CD4-positive, CD25-positive, alpha-beta regulatory T cell (primary cell): Measurements from ENCODE around the gene AAK1. TPM values are rescaled to one million over a fixed set of nuclear protein-coding genes. Genes with fewer than 3 reads are reported as not detected.

ENCODE experiments used
- ATAC-seq, 2 donors: fragments of 150-1000 bp; cut with Tn5 transposase; one replicate each; pipeline ENCODE4 v1.10.0; 2021; ENCODE audit warnings: low read depth in 2 of 2, moderate number of reproducible peaks in 2 of 2, moderate library complexity in 1 of 2
- DNase-seq, 3 donors: peaks; one replicate each; pipeline versions ENCODE4 v3.0.0 to v3.0.0-alpha.2; 2012 to 2022; ENCODE audit warnings: mixed read lengths in 1 of 3
- H3K27ac ChIP-seq: one replicate; pipeline ENCODE4 v1.7.0; 2013; ENCODE audit warnings: mild to moderate bottlenecking, low read length; ENCODE audit not compliant: insufficient read depth, poor library complexity, severe bottlenecking
- H3K27me3 ChIP-seq: one replicate; pipeline ENCODE4 v1.7.0; 2013; ENCODE audit warnings: low read length; ENCODE audit not compliant: control insufficient read depth, insufficient read depth
- H3K36me3 ChIP-seq: one replicate; pipeline ENCODE4 v1.7.0; 2013; ENCODE audit warnings: mild to moderate bottlenecking, low read length, moderate library complexity; ENCODE audit not compliant: control insufficient read depth, insufficient read depth
- H3K4me1 ChIP-seq: 2 replicates; pipeline ENCODE4 v1.7.0; 2013; ENCODE audit warnings: mild to moderate bottlenecking, low read length; ENCODE audit not compliant: insufficient read depth, control insufficient read depth, poor library complexity, severe bottlenecking
- H3K4me3 ChIP-seq: one replicate; pipeline ENCODE4 v1.7.0; 2013; ENCODE audit warnings: low read depth, mild to moderate bottlenecking, low read length, moderate library complexity
- H3K9me3 ChIP-seq, 2 experiments: 1 replicate in 1 of 2; 2 replicates in 1 of 2; pipeline ENCODE4 v1.7.0; 2013; ENCODE audit warnings: low read length in 2 of 2, mild to moderate bottlenecking in 1 of 2, moderate library complexity in 1 of 2; ENCODE audit not compliant: control insufficient read depth in 2 of 2
- H3K27ac Mint-ChIP-seq, 3 donors: one replicate each; pipeline ENCODE4 v1.8.0; 2020 to 2022; ENCODE audit warnings: mild to moderate bottlenecking in 3 of 3, mixed read lengths in 3 of 3, moderate library complexity in 2 of 3
- H3K27me3 Mint-ChIP-seq: one replicate; pipeline ENCODE4 v1.8.0; 2022; ENCODE audit warnings: mild to moderate bottlenecking, mixed read lengths
- H3K36me3 Mint-ChIP-seq: one replicate; pipeline ENCODE4 v1.8.0; 2020; ENCODE audit warnings: mixed read lengths
- H3K4me1 Mint-ChIP-seq, 4 donors: one replicate each; pipeline ENCODE4 v1.8.0; 2020 to 2022; ENCODE audit warnings: mixed read lengths in 4 of 4, mild to moderate bottlenecking in 1 of 4
- H3K4me3 Mint-ChIP-seq, 4 donors: one replicate each; pipeline ENCODE4 v1.8.0; 2020 to 2022; ENCODE audit warnings: mild to moderate bottlenecking in 4 of 4, mixed read lengths in 4 of 4, moderate library complexity in 3 of 4
- H3K9me3 Mint-ChIP-seq, 7 donors: one replicate each; pipeline ENCODE4 v1.8.0; 2020 to 2022; ENCODE audit warnings: mixed read lengths in 7 of 7, mild to moderate bottlenecking in 3 of 7, moderate library complexity in 2 of 7
- polyA plus RNA-seq, 4 donors: library from polyadenylated mRNA; unstranded; fragments of 300-500 nt; fragmentation: Illumina TruSeq; gene quantifications; one replicate each; pipeline ENCODE4 v1.2.3, GENCODE V29; 2021
- total RNA-seq: library from RNA; stranded (reverse); gene quantifications from one replicate; pipeline ENCODE4 v1.2.3, GENCODE V29; 2022

AAK1 gene
- total and polyA plus RNA-seq, 5 donors from 2014 or later = 70.7 to 258 (median 73.7) TPM

GRCh38 chr2:69597105-69597504 lies 46.4 kb downstream of the AAK1 start:
- Mint-ChIP-seq H3K4me3 (peak overlapping the region; percentile 56 to 86 (median 69)), H3K9me3 (no peaks in the 10 kb centered on the region), H3K27me3 (no peaks in the 10 kb centered on the region), H3K27ac (peak overlapping the region; percentile 70 to 89 (median 87)), H3K36me3 (peaks cover 11% of the 10 kb centered on the region), H3K4me1 (peaks cover 44 to 90% (median 70%) of the 10 kb centered on the region in 4 donors)
- peaks cover 11% of the 10 kb centered on the region for H3K36me3 ChIP-seq
- no peaks in the 10 kb centered on the region for H3K27me3 ChIP-seq
- no peaks in the 10 kb centered on the region for H3K9me3 ChIP-seq
- H3K4me3 ChIP-seq = peak overlapping the region; percentile 55
- DNase-seq = peak in 1 of 3 donors; percentile 46
- peak in 1 of 2 donors; percentile 31 for ATAC-seq
- peaks cover 45% of the 10 kb centered on the region for H3K4me1 ChIP-seq
- H3K27ac ChIP-seq = no peak overlapping the region

GRCh38 chr2:69594341-69594740 lies 49.2 kb downstream of the AAK1 start:
- peaks cover 39 to 87% (median 68%) of the 10 kb centered on the region in 4 donors for H3K4me1 Mint-ChIP-seq
- Histone ChIP-seq H3K4me1 (peaks cover 36% of the 10 kb centered on the region), H3K27ac (no peak overlapping the region), H3K9me3 (no peaks in the 10 kb centered on the region), H3K4me3 (no peak overlapping the region), H3K27me3 (no peaks in the 10 kb centered on the region), H3K36me3 (peaks cover 8% of the 10 kb centered on the region)
- H3K27ac Mint-ChIP-seq = peak overlapping the region in 1 of 3 donors; percentile 56
- H3K36me3 Mint-ChIP-seq = peaks cover 7% of the 10 kb centered on the region
- no peaks in the 10 kb centered on the region for H3K27me3 Mint-ChIP-seq
- H3K4me3 Mint-ChIP-seq = peak overlapping the region in 2 of 4 donors; percentile 26 to 79
- ATAC-seq = no peak
- no peak for DNase-seq
- no peaks in the 10 kb centered on the region for H3K9me3 Mint-ChIP-seq

GRCh38 chr2:69592511-69592910 lies 51.0 kb downstream of the AAK1 start:
- Histone ChIP-seq H3K27me3 (no peaks in the 10 kb centered on the region), H3K27ac (no peak overlapping the region), H3K9me3 (no peaks in the 10 kb centered on the region), H3K4me3 (no peak overlapping the region), H3K36me3 (peaks cover 12% of the 10 kb centered on the region), H3K4me1 (peaks cover 27% of the 10 kb centered on the region)
- Mint-ChIP-seq H3K27ac (peak overlapping the region in 2 of 3 donors; percentile 74), H3K27me3 (no peaks in the 10 kb centered on the region), H3K4me3 (peak overlapping the region in 2 of 4 donors; percentile 0 to 39), H3K36me3 (peaks cover 11% of the 10 kb centered on the region), H3K9me3 (no peaks in the 10 kb centered on the region), H3K4me1 (peaks cover 42 to 90% (median 72%) of the 10 kb centered on the region in 4 donors)
- DNase-seq (no peak), ATAC-seq (no peak)

GRCh38 chr2:69589973-69590652 lies 53.4 kb downstream of the AAK1 start:
- Histone ChIP-seq H3K27me3 (no peaks in the 10 kb centered on the region), H3K36me3 (peaks cover 12% of the 10 kb centered on the region), H3K27ac (no peak overlapping the region), H3K4me1 (peaks cover 29% of the 10 kb centered on the region), H3K4me3 (peak overlapping the region; percentile 15), H3K9me3 (no peaks in the 10 kb centered on the region)
- Mint-ChIP-seq H3K27ac (peak overlapping the region; percentile 67 to 91 (median 89)), H3K9me3 (no peaks in the 10 kb centered on the region), H3K27me3 (no peaks in the 10 kb centered on the region), H3K4me1 (peaks cover 36 to 88% (median 76%) of the 10 kb centered on the region in 4 donors), H3K36me3 (peaks cover 16% of the 10 kb centered on the region), H3K4me3 (peak overlapping the region; percentile 8 to 80 (median 40))
- ATAC-seq = peak in 1 of 2 donors; percentile 48
- no peak for DNase-seq

GRCh38 chr2:69588945-69589344 lies 54.6 kb downstream of the AAK1 start:
- ATAC-seq (no peak), DNase-seq (no peak)
- Histone ChIP-seq H3K27me3 (no peaks in the 10 kb centered on the region), H3K36me3 (peaks cover 6% of the 10 kb centered on the region), H3K4me3 (no peak overlapping the region), H3K27ac (no peak overlapping the region), H3K4me1 (peaks cover 41% of the 10 kb centered on the region), H3K9me3 (no peaks in the 10 kb centered on the region)
- Mint-ChIP-seq H3K27me3 (no peaks in the 10 kb centered on the region), H3K4me3 (peak overlapping the region; percentile 47 to 63 (median 58)), H3K9me3 (no peaks in the 10 kb centered on the region), H3K36me3 (peaks cover 19% of the 10 kb centered on the region), H3K27ac (peak overlapping the region; percentile 49 to 95 (median 67)), H3K4me1 (peaks cover 46 to 87% (median 77%) of the 10 kb centered on the region in 4 donors)

GRCh38 chr2:69588403-69588802 lies 55.1 kb downstream of the AAK1 start:
- Mint-ChIP-seq H3K4me1 (peaks cover 49 to 88% (median 79%) of the 10 kb centered on the region in 4 donors), H3K27me3 (no peaks in the 10 kb centered on the region), H3K4me3 (peak overlapping the region in 1 of 4 donors; percentile 63), H3K9me3 (no peaks in the 10 kb centered on the region), H3K36me3 (peaks cover 19% of the 10 kb centered on the region), H3K27ac (peak overlapping the region; percentile 37 to 95 (median 67))
- ATAC-seq = no peak
- peaks cover 6% of the 10 kb centered on the region for H3K36me3 ChIP-seq
- peaks cover 46% of the 10 kb centered on the region for H3K4me1 ChIP-seq
- no peaks in the 10 kb centered on the region for H3K9me3 ChIP-seq
- no peak overlapping the region for H3K4me3 ChIP-seq
- H3K27me3 ChIP-seq = no peaks in the 10 kb centered on the region
- H3K27ac ChIP-seq = no peak overlapping the region
- DNase-seq = no peak

GRCh38 chr2:69585855-69586555 lies 57.5 kb downstream of the AAK1 start:
- Histone ChIP-seq H3K4me3 (no peak overlapping the region), H3K36me3 (peaks cover 6% of the 10 kb centered on the region), H3K27me3 (no peaks in the 10 kb centered on the region), H3K4me1 (peaks cover 59% of the 10 kb centered on the region), H3K27ac (no peak overlapping the region), H3K9me3 (no peaks in the 10 kb centered on the region)
- H3K4me1 Mint-ChIP-seq = peaks cover 54 to 94% (median 84%) of the 10 kb centered on the region in 4 donors
- no peak for ATAC-seq
- H3K9me3 Mint-ChIP-seq = no peaks in the 10 kb centered on the region
- DNase-seq = no peak
- H3K4me3 Mint-ChIP-seq = peak overlapping the region in 3 of 4 donors; percentile 4 to 71 (median 24)
- H3K36me3 Mint-ChIP-seq = peaks cover 19% of the 10 kb centered on the region
- H3K27me3 Mint-ChIP-seq = no peaks in the 10 kb centered on the region
- peak overlapping the region in 2 of 3 donors; percentile 85 to 96 for H3K27ac Mint-ChIP-seq
